Measurements from ENCODE around the gene CHSY1. TPM values are rescaled to one million over a fixed set of nuclear protein-coding genes. Genes with fewer than 3 reads are reported as not detected.

CHSY1 gene
- polyA plus RNA-seq, 2 of the 4 experiments (the other 2 are of a cell fraction): 16.0 to 28.1 TPM

GRCh38 chr15:101204739-101205535 is 46.9 kb downstream of the CHSY1 start:
- ChIA-PET CTCF (interaction anchor here (0.6 to 1.9 kb wide), 8 partner anchors 10 to 436 kb away, joined by 3 to 8 read pairs (median 4); no protein-coding TSS in a partner anchor), POLR2A (no interaction called here)
- Histone ChIP-seq H3K4me2 (no peak overlapping the region), H3K4me1 (peaks cover 33% of the 10 kb centered on the region), H3K27ac (no peak overlapping the region), H3K4me3 (no peak overlapping the region), H3K9me3 (no peaks in the 10 kb centered on the region)
- TF ChIP-seq GATA3 (IDR thresholded peaks at IDR 0.05; ENCODE audit: borderline replicate concordance) (no peak), NPAS2 (CRISPR knock-in tag; IDR thresholded peaks at IDR 0.05; ENCODE audit: borderline replicate concordance) (no peak), FOSL2 (IDR thresholded peaks at IDR 0.05) (no peak), FOSL2 (CRISPR knock-in tag; IDR thresholded peaks at IDR 0.05) (no peak), HEYL (CRISPR knock-in tag; IDR thresholded peaks at IDR 0.05) (no peak), USF2 (IDR thresholded peaks at IDR 0.05) (no peak), RNF2 (IDR thresholded peaks at IDR 0.05; ENCODE audit: borderline replicate concordance, low read depth) (no peak), MAZ (IDR thresholded peaks at IDR 0.05; ENCODE audit: borderline replicate concordance, low read depth, low read length) (no peak), MAX (IDR thresholded peaks at IDR 0.05) (no peak), NFE2L2 (conservative IDR thresholded peaks at IDR 0.05; ENCODE audit: low read length) (no peak), SMC3 (IDR thresholded peaks at IDR 0.05) (no peak), RFX5 (IDR thresholded peaks at IDR 0.05) (no peak)
- TF ChIP-seq, protein P1, sequence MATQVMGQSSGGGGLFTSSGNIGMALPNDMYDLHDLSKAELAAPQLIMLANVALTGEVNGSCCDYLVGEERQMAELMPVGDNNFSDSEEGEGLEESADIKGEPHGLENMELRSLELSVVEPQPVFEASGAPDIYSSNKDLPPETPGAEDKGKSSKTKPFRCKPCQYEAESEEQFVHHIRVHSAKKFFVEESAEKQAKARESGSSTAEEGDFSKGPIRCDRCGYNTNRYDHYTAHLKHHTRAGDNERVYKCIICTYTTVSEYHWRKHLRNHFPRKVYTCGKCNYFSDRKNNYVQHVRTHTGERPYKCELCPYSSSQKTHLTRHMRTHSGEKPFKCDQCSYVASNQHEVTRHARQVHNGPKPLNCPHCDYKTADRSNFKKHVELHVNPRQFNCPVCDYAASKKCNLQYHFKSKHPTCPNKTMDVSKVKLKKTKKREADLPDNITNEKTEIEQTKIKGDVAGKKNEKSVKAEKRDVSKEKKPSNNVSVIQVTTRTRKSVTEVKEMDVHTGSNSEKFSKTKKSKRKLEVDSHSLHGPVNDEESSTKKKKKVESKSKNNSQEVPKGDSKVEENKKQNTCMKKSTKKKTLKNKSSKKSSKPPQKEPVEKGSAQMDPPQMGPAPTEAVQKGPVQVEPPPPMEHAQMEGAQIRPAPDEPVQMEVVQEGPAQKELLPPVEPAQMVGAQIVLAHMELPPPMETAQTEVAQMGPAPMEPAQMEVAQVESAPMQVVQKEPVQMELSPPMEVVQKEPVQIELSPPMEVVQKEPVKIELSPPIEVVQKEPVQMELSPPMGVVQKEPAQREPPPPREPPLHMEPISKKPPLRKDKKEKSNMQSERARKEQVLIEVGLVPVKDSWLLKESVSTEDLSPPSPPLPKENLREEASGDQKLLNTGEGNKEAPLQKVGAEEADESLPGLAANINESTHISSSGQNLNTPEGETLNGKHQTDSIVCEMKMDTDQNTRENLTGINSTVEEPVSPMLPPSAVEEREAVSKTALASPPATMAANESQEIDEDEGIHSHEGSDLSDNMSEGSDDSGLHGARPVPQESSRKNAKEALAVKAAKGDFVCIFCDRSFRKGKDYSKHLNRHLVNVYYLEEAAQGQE (IDR thresholded peaks at IDR 0.05): no peak
- TF ChIP-seq, protein P2, sequence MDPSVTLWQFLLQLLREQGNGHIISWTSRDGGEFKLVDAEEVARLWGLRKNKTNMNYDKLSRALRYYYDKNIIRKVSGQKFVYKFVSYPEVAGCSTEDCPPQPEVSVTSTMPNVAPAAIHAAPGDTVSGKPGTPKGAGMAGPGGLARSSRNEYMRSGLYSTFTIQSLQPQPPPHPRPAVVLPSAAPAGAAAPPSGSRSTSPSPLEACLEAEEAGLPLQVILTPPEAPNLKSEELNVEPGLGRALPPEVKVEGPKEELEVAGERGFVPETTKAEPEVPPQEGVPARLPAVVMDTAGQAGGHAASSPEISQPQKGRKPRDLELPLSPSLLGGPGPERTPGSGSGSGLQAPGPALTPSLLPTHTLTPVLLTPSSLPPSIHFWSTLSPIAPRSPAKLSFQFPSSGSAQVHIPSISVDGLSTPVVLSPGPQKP (IDR thresholded peaks at IDR 0.05; ENCODE audit: low read depth, low read length): no peak
- DNase-seq (ENCODE audit: low read depth in 1 of 2, low spot score in 1 of 2): no peak
- FAIRE-seq: no peak
- WGBS (ENCODE audit: missing lambda C conversion rate): 91% methylated on average over 5 of the region's 5 CpGs
- no peak for ATAC-seq

- no peak overlapping the region for H3K4me2 ChIP-seq
- H3K4me3 ChIP-seq: no peak overlapping the region
- ATAC-seq (no peak), DNase-seq (ENCODE audit: low read depth in 1 of 2, low spot score in 1 of 2) (no peak), FAIRE-seq (no peak)
- 66% methylated on average over 7 of the region's 7 CpGs for WGBS (ENCODE audit: missing lambda C conversion rate)
- ChIA-PET CTCF (interaction anchor here (1.8 kb wide), 1 partner anchor 54 kb away, joined by 8 read pairs; no protein-coding TSS in a partner anchor), POLR2A (no interaction called here)
- TF ChIP-seq RAD21 (conservative IDR thresholded peaks at IDR 0.05 in 1 of 2, IDR thresholded peaks at IDR 0.05 in 1 of 2) (no peak), RFX5 (IDR thresholded peaks at IDR 0.05) (no peak), CHD4 (IDR thresholded peaks at IDR 0.05; ENCODE audit: borderline replicate concordance) (no peak), ZNF302 (CRISPR knock-in tag; IDR thresholded peaks at IDR 0.05) (no peak), PBX3 (IDR thresholded peaks at IDR 0.05) (no peak), ESRRA (IDR thresholded peaks at IDR 0.05; ENCODE audit: borderline replicate concordance, low read length) (0 out of 2 replicates have a peak, but pooled peaks have one; percentile 34), EP300 (IDR thresholded peaks at IDR 0.05) (no peak)
- H3K9me3 ChIP-seq: no peaks in the 10 kb centered on the region
- H3K27ac ChIP-seq: no peak overlapping the region
- peaks cover 44% of the 10 kb centered on the region for H3K4me1 ChIP-seq
Measured at GRCh38 chr15:101203607-101204189, 48.1 kb downstream of the CHSY1 start.

All from A549 (cell line).